Activated B cell treated with CpG ODN at 0.5 μM for 24 hours (primary cell): ENCODE measurements around the gene TLX3. TPM values are rescaled to one million over a fixed set of nuclear protein-coding genes. Genes with fewer than 3 reads are reported as not detected.

Experiments used
- ATAC-seq: fragments of 200-7000 bp; cut with Tn5 transposase; one replicate; pipeline ENCODE4 v1.10.0; 2021; ENCODE audit warnings: low read depth, mild to moderate bottlenecking, moderate library complexity
- CTCF ChIA-PET: fragments of 350-600 bp; sonication (Branson Sonifier 250); formaldehyde crosslinking; loops from one replicate; lab custom pipeline; 2021; ENCODE audit warnings: antibody characterized with exemption; lab: Charles Lee
- POLR2A ChIA-PET: fragments of 350-600 bp; sonication (Branson Sonifier 250); formaldehyde crosslinking; loops from one replicate; lab custom pipeline; 2021; ENCODE audit warnings: antibody characterized with exemption; lab: Charles Lee
- DNase-seq: peaks from one replicate; pipeline ENCODE4 v3.0.0; 2022
- H3K27ac Mint-ChIP-seq: one replicate; pipeline ENCODE4 v1.8.0; 2020; ENCODE audit warnings: mixed read lengths
- H3K27me3 Mint-ChIP-seq: one replicate; pipeline ENCODE4 v1.8.0; 2021; ENCODE audit warnings: mixed read lengths
- H3K36me3 Mint-ChIP-seq: one replicate; pipeline ENCODE4 v1.8.0; 2021; ENCODE audit warnings: low read depth, mixed read lengths
- H3K4me1 Mint-ChIP-seq: one replicate; pipeline ENCODE4 v1.8.0; 2021; ENCODE audit warnings: mixed read lengths
- H3K4me3 Mint-ChIP-seq: one replicate; pipeline ENCODE4 v1.8.0; 2020; ENCODE audit warnings: mild to moderate bottlenecking, mixed read lengths
- H3K9me3 Mint-ChIP-seq: one replicate; pipeline ENCODE4 v1.8.0; 2020; ENCODE audit warnings: mixed read lengths
- intact Hi-C: fragments of 100-400 bp; cut with micrococcal nuclease; formaldehyde crosslinking; loops from one replicate; pipeline ENCODE4 v1.15.1; 2024
- total RNA-seq: library from RNA; stranded (reverse); gene quantifications from 2 replicates; pipeline ENCODE4 v1.2.3, GENCODE V29; 2022
- TF ChIP-seq, protein P1 (sequence below): fragments of 200-600 bp; IDR thresholded peaks from one replicate; pipeline ENCODE4 v1.8.0; 2022; ENCODE audit warnings: antibody characterized with exemption, mild to moderate bottlenecking

Gene TLX3
- total RNA-seq, 1 donor from 2014 or later, result not detected

DNA sequence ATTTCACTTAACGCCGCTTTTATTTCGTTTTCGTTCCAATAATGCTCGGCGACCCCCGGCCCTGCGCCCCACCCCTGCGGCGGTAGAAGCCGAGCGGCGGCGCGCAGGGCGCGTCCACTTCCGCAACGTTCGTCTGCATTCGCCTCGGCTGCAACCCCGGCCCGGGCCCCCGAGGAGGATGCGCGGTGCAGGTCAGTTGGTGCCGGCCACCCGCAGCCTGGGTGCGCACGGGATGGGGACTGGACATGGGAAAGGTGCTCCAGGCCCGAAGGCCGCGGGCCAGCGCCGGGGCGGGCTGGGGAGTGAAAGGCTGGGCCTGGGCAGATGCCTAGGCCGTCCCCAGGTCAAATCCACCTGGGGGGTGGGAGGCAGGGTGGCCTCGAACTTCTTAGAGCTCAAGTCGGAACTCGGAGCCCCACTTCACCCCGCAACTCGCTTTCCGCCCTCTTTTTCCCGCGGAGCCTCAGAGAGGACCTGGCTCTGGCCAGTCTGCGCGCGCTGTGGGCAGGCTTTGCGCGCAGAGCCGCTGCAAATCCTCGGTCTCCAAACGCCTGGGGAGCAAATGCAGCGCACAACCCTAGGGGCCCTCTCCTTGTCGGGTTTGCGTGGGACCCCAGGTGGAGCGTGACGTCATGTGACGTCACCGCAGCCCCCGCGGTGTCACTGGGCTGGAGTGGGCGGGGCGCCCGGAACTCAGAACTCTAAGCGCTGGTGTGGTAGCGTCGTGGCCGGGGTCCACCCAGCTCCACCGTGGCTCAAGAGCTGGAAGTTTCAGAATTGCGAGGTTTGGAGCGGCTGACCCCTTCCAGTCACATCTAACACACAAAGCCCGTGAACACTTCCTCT is 3.3 kb downstream of the TLX3 start:
- ChIA-PET POLR2A (no interaction called here), CTCF (no interaction called here)
- Mint-ChIP-seq H3K9me3 (no peaks in the 10 kb centered on the region), H3K27ac (no peak overlapping the region), H3K36me3 (no peaks in the 10 kb centered on the region), H3K4me3 (peak overlapping the region; percentile 61), H3K27me3 (peaks cover 50% of the 10 kb centered on the region), H3K4me1 (peaks cover 17% of the 10 kb centered on the region)
- intact Hi-C loops, result loop anchor here (2.0 to 5.0 kb wide), 2 partner anchors 76 to 1925 kb away; partner anchors contain the start of gene NKX2-5
- ATAC-seq, result no peak
- TF ChIP-seq, protein P1, sequence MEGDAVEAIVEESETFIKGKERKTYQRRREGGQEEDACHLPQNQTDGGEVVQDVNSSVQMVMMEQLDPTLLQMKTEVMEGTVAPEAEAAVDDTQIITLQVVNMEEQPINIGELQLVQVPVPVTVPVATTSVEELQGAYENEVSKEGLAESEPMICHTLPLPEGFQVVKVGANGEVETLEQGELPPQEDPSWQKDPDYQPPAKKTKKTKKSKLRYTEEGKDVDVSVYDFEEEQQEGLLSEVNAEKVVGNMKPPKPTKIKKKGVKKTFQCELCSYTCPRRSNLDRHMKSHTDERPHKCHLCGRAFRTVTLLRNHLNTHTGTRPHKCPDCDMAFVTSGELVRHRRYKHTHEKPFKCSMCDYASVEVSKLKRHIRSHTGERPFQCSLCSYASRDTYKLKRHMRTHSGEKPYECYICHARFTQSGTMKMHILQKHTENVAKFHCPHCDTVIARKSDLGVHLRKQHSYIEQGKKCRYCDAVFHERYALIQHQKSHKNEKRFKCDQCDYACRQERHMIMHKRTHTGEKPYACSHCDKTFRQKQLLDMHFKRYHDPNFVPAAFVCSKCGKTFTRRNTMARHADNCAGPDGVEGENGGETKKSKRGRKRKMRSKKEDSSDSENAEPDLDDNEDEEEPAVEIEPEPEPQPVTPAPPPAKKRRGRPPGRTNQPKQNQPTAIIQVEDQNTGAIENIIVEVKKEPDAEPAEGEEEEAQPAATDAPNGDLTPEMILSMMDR, result no peak
- no peak for DNase-seq

DNA sequence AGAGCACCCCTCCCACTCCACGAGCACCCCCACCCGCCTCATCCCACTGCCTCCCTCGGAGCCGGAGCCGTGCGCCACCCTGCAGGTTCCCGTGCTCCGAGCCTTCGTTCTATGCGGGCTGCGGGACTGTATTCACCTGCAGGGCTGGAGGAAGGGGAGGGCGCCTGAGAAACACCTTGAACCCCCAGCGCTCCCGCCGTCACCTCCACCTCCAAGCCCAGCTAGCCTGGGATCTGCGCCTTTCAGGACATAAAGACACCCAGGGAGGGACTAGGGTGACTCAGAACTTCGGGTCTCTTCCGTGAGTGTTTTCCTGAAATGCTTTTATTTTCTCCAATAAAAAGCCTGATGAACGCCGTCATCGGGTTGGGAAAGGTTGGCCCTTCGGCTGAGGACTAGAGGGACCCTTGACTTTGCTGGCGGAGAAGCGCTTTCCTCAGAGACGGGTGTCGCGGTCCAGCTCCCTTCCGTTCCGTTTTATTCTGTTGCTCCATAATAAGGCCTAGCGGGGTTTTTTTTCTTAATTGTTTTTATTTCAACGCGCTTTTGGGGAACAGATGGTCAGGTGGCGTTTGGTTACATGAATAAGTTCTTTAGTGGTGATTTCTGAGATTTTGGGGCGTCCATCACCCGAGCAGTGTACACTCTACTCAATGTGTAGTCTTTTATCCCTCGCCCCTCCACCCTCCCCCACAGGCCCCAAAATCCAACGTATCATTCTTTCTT is 4.6 kb downstream of the TLX3 start:
- H3K9me3 Mint-ChIP-seq, result no peaks in the 10 kb centered on the region
- CTCF ChIA-PET, result no interaction called here
- TF ChIP-seq, protein P1, result no peak
- peaks cover 17% of the 10 kb centered on the region for H3K4me1 Mint-ChIP-seq
- POLR2A ChIA-PET, result no interaction called here
- no peak overlapping the region for H3K27ac Mint-ChIP-seq
- no peak for DNase-seq
- no peak for ATAC-seq
- intact Hi-C loops, result loop anchor here (2.0 to 5.0 kb wide), 2 partner anchors 75 to 1924 kb away; partner anchors contain the start of gene NKX2-5
- peak overlapping the region; percentile 28 for H3K4me3 Mint-ChIP-seq
- H3K36me3 Mint-ChIP-seq, result no peaks in the 10 kb centered on the region
- peaks cover 54% of the 10 kb centered on the region for H3K27me3 Mint-ChIP-seq

DNA sequence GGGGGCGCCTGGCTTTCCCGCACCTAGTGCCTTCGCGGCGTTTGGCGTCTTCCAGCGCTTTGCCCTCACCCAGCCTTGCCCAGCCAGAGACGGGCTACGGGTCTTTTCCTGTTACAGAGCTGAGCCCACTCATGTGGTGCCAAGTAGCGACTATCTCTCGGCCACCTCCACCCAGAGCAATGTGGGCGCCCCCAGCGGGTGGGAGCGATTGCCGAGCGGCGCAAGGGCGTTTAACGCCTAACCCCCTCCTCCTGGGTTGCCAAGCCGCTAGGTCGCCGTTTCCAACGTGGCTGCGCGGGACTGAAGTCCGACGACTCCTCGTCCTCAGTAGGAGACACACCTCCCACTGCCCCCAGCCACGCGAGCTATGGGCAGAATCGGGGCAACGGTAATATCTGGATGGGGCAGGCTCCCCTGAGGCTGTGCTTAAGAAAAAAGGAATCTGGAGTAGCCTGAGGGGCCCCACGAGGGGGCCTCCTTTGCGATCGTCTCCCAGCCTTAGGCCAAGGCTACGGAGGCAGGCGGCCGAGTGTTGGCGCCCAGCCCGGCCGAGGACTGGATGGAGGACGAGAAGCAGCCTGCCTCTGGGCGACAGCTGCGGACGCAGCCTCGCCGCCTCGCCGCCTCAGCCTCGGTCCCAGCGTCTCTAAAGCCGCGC is 5.8 kb downstream of the TLX3 start:
- peaks cover 60% of the 10 kb centered on the region for H3K27me3 Mint-ChIP-seq
- peaks cover 17% of the 10 kb centered on the region for H3K4me1 Mint-ChIP-seq
- H3K9me3 Mint-ChIP-seq, result no peaks in the 10 kb centered on the region
- no peak overlapping the region for H3K27ac Mint-ChIP-seq
- DNase-seq (no peak), ATAC-seq (no peak)
- no peak overlapping the region for H3K4me3 Mint-ChIP-seq
- H3K36me3 Mint-ChIP-seq, result no peaks in the 10 kb centered on the region
- CTCF ChIA-PET, result no interaction called here
- POLR2A ChIA-PET, result no interaction called here
- intact Hi-C loops, result loop anchor here (5.0 kb wide), 1 partner anchor 1922 kb away; the partner anchor contains the start of gene NKX2-5
- TF ChIP-seq, protein P1, result no peak

GRCh38 chr5:171315386-171315891 is 6.4 kb downstream of the TLX3 start:
- POLR2A ChIA-PET, result no interaction called here
- H3K4me3 Mint-ChIP-seq, result no peak overlapping the region
- intact Hi-C loops, result no loop called here

More at GRCh38 chr5:171315386-171315891, 6.4 kb downstream of the TLX3 start:
- TF ChIP-seq, protein P1, result no peak
- Mint-ChIP-seq H3K36me3 (no peaks in the 10 kb centered on the region), H3K4me1 (peaks cover 17% of the 10 kb centered on the region), H3K27ac (no peak overlapping the region), H3K9me3 (no peaks in the 10 kb centered on the region), H3K27me3 (peaks cover 64% of the 10 kb centered on the region)
- no peak for ATAC-seq
- DNase-seq, result no peak
- CTCF ChIA-PET, result no interaction called here
